Right lobe of liver (tissue), 6 donors: ENCODE data around the gene SLC27A6. TPM values are rescaled to one million over a fixed set of nuclear protein-coding genes. Genes with fewer than 3 reads are reported as not detected.

Experiments used
- ATAC-seq, 4 donors: fragments of 200-7000 bp; cut with Tn5 transposase; one replicate each; pipeline ENCODE4 v1.9.1; 2020; ENCODE audit warnings: mild to moderate bottlenecking in 4 of 4, moderate library complexity in 4 of 4
- DNase-seq, 3 donors: peaks; one replicate each; pipeline ENCODE4 v3.0.0-alpha.2; 2020
- H3K27ac ChIP-seq, 3 donors: fragments of 200-600 bp; one replicate each; pipeline ENCODE4 v1.8.0; 2022
- H3K27me3 ChIP-seq, 2 donors: fragments of 200-600 bp; one replicate each; pipeline ENCODE4 v1.8.0; 2022
- H3K36me3 ChIP-seq, 4 donors: fragments of 200-600 bp; sonication (generic) in 1 of 4; one replicate each; pipeline versions ENCODE4 v1.5.1 to v1.8.0; 2017 to 2022; ENCODE audit warnings: control low read depth in 1 of 4
- H3K4me1 ChIP-seq, 4 donors: fragments of 200-600 bp; sonication (generic) in 1 of 4; one replicate each; pipeline versions ENCODE4 v1.5.1 to v1.8.0; 2017 to 2022; ENCODE audit warnings: control low read depth in 1 of 4
- H3K4me3 ChIP-seq, 3 donors: fragments of 200-600 bp; one replicate each; pipeline ENCODE4 v1.8.0; 2022
- H3K9me3 ChIP-seq, 4 donors: fragments of 200-600 bp; sonication (generic) in 1 of 4; one replicate each; pipeline versions ENCODE4 v1.5.1 to v1.8.0; 2017 to 2022; ENCODE audit warnings: control low read depth in 1 of 4
- POLR2A ChIP-seq: fragments of 450-650 bp; IDR thresholded peaks from one replicate; pipeline ENCODE4 v1.6.1; 2017; ENCODE audit warnings: antibody characterized with exemption, mild to moderate bottlenecking
- WGBS: methylation state at CpG from one replicate; pipeline ENCODE4 v1.1.6; 2018; ENCODE audit warnings: low coverage, low lambda C conversion rate; ENCODE audit not compliant: insufficient coverage; ENCODE audit errors: missing lambda C conversion rate; 5-methylcytosine and 5-hydroxymethylcytosine counted together
- intact Hi-C, 2 donors: fragments of 100-400 bp; cut with DNase I; formaldehyde crosslinking; loops; one replicate each; pipeline versions ENCODE4 v1.11.2 to v1.14.1; 2022
- total RNA-seq, 6 experiments: library from RNA; depleted of rRNA in 2 of 6; stranded (reverse); fragments of >200 nt in 2 of 6; fragmentation: NEBNext Ultra II Directional in 3 of 6; extraction: Animal tissue kit (Norgen Biotek cat#: 25700) in 3 of 6; gene quantifications; one replicate each; pipeline versions ENCODE4 v1.1.0 to v1.2.4, GENCODE V29; 2016 to 2023
- TF ChIP-seq, protein P1 (sequence below), 4 donors: fragments of 200-600 bp in 3 of 4; fragments of 450-650 bp in 1 of 4; IDR thresholded peaks; one replicate each; pipeline versions ENCODE4 v1.5.1 to v1.8.0; 2016 to 2022; ENCODE audit warnings: antibody characterized with exemption in 4 of 4, mild to moderate bottlenecking in 2 of 4
- donor health status: DM: no; HTN: yes; CAD: no.
- donor health status: DM: no; HTN: no; CAD: no.
- donor health status: DM: no; HTN: no; CAD: no.
- donor health status: DM: no; HTN: yes; CAD: no.
- donor health status: DM: no; HTN: yes; CAD: no.

Gene SLC27A6
- total RNA-seq, 6 experiments from 2014 or later: not detected

DNA sequence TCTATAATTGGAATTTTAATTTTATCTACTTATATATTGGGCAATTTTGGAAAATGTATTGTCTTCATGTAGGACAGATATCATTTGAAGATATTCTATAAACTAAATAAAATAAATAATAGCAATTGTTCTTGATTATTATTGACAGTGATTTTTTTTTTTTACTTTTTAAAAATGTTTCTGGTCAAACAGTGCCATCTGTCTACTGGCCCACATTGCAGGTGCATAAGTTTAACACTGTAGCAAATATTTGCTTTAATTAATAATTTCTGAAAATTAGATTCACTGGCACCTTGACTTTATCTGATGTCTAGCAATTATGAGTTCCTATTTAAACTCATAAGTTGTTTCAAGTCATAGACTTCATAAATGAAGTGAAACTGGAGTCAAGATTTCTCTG, 88.2 kb downstream of the SLC27A6 start:
- H3K4me3 ChIP-seq: no peak overlapping the region
- no peaks in the 10 kb centered on the region for H3K4me1 ChIP-seq
- H3K9me3 ChIP-seq: no peaks in the 10 kb centered on the region
- no peaks in the 10 kb centered on the region for H3K36me3 ChIP-seq
- no peak overlapping the region for H3K27ac ChIP-seq
- H3K27me3 ChIP-seq: no peaks in the 10 kb centered on the region
- intact Hi-C loops: no loop called here
- DNase-seq (no peak), ATAC-seq (no peak)
- no peak for TF ChIP-seq POLR2A
- TF ChIP-seq, protein P1, sequence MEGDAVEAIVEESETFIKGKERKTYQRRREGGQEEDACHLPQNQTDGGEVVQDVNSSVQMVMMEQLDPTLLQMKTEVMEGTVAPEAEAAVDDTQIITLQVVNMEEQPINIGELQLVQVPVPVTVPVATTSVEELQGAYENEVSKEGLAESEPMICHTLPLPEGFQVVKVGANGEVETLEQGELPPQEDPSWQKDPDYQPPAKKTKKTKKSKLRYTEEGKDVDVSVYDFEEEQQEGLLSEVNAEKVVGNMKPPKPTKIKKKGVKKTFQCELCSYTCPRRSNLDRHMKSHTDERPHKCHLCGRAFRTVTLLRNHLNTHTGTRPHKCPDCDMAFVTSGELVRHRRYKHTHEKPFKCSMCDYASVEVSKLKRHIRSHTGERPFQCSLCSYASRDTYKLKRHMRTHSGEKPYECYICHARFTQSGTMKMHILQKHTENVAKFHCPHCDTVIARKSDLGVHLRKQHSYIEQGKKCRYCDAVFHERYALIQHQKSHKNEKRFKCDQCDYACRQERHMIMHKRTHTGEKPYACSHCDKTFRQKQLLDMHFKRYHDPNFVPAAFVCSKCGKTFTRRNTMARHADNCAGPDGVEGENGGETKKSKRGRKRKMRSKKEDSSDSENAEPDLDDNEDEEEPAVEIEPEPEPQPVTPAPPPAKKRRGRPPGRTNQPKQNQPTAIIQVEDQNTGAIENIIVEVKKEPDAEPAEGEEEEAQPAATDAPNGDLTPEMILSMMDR (IDR thresholded peaks at IDR 0.05): no peak

DNA sequence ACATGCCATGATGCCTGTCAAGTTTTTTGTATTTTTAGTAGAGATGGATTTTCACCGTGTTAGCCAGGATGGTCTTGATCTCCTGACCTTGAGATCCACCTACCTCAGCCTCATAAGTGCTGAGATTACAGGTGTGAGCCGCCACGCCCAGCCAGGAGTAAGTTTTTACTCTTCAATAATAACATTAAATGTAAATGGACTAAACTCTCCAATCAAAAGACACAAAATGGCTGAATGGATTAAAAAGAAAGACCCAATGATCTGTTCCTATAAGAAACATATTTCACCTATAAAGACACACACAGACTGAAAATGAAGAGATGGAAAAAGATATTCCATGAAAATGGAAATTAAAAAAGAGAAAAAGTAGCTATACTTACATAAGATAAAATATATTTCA, 92.0 kb downstream of the SLC27A6 start:
- H3K4me3 ChIP-seq: no peak overlapping the region
- 78% methylated on average over 3 of the region's 3 CpGs for WGBS
- H3K27ac ChIP-seq: no peak overlapping the region
- H3K4me1 ChIP-seq: no peaks in the 10 kb centered on the region
- H3K27me3 ChIP-seq: no peaks in the 10 kb centered on the region
- TF ChIP-seq, protein P1 (IDR thresholded peaks at IDR 0.05): no peak
- no peak for TF ChIP-seq POLR2A
- ATAC-seq: no peak
- no peaks in the 10 kb centered on the region for H3K9me3 ChIP-seq
- intact Hi-C loops: no loop called here
- no peak for DNase-seq
- H3K36me3 ChIP-seq: no peaks in the 10 kb centered on the region

DNA sequence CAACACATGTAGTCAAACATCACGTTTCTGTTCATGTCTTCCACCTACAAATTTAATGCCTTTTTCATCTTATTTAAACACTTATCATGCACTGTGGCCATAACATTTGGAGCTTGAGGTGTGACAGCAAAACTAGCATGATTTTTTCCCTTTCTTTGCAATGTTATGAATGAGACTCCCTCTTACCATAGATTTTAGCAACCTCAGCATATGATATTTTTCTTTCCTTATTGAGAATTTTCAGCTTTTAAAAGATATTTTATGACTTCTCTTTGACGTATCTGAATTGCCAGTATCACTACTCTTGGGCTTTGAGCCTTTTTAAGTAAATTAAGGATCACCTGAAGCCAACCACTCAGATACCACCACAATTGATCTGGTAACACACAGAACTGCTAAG, 96.6 kb downstream of the SLC27A6 start:
- Histone ChIP-seq H3K9me3 (no peaks in the 10 kb centered on the region), H3K27me3 (no peaks in the 10 kb centered on the region), H3K4me3 (no peak overlapping the region), H3K4me1 (no peaks in the 10 kb centered on the region), H3K27ac (no peak overlapping the region), H3K36me3 (no peaks in the 10 kb centered on the region)
- intact Hi-C loops: no loop called here
- ATAC-seq: no peak
- 30% methylated on average over 2 of the region's 2 CpGs for WGBS
- TF ChIP-seq, protein P1 (IDR thresholded peaks at IDR 0.05): no peak
- no peak for TF ChIP-seq POLR2A
- DNase-seq: no peak

DNA sequence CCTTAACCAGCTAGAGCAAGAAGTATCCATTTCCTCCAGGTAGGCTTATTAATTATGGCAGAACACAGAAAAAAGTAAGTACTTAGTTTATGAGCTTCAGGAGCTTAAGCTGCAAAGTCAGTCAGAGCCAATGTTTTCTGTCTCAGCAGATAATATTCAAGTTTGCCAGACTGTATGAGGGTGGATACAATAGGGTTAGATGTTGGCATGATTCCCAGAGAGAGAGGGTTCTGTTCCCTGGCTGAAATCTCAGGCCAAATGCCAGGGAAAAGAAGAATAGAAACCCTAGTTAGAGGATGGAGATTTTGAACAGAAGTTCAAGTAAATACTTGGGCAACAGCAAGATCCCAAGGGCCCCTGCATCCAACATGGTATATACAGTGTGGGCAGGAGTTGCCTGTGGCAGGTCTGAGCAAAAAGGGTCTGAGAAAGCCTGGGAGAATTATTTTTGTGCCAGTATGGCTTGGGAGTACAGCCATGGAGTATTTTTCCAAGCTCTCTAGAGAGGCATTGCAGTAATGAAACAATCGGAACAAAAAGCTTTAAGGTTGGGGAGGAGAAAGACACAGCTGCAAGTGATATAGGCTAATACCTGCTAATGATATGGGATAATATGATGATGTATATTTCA, 98.3 kb downstream of the SLC27A6 start:
- intact Hi-C loops: no loop called here
- no peak overlapping the region for H3K4me3 ChIP-seq
- H3K9me3 ChIP-seq: no peaks in the 10 kb centered on the region
- DNase-seq (no peak), ATAC-seq (no peak)
- TF ChIP-seq, protein P1 (IDR thresholded peaks at IDR 0.05): no peak
- TF ChIP-seq POLR2A: no peak
- H3K4me1 ChIP-seq: no peaks in the 10 kb centered on the region
- H3K27me3 ChIP-seq: no peaks in the 10 kb centered on the region
- H3K36me3 ChIP-seq: no peaks in the 10 kb centered on the region
- no peak overlapping the region for H3K27ac ChIP-seq
- 86% methylated on average over 1 of the region's 1 CpG for WGBS

DNA sequence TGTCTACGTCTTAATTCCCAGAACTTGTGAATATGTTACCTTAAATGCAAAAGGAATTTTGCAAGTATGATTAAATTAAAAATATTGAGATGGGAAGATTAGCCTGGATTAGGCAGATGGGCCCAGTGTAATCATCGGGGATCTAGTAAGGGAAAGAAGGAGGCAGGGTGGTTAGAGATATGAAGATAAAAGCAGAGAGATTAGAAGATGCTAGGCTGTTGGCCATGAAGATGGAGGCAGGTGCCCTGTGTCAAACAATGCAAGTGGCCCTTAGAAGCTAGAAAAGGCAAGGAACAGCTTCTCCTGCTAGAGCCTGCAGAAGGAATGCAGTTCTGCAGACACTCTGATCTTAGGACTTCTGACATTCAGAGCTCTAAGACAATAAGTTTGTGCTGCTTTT, 100.4 kb downstream of the SLC27A6 start:
- no peaks in the 10 kb centered on the region for H3K9me3 ChIP-seq
- no peaks in the 10 kb centered on the region for H3K36me3 ChIP-seq
- intact Hi-C loops: no loop called here
- no peak for DNase-seq
- H3K27ac ChIP-seq: no peak overlapping the region
- no peak for TF ChIP-seq POLR2A
- TF ChIP-seq, protein P1 (IDR thresholded peaks at IDR 0.05): no peak
- 65% methylated on average over 2 of the region's 2 CpGs for WGBS
- no peaks in the 10 kb centered on the region for H3K27me3 ChIP-seq
- H3K4me1 ChIP-seq: no peaks in the 10 kb centered on the region
- no peak overlapping the region for H3K4me3 ChIP-seq
- ATAC-seq: no peak
